ENCODE data around the gene NTRK1. TPM values are rescaled to one million over a fixed set of nuclear protein-coding genes. Genes with fewer than 3 reads are reported as not detected.

The NTRK1 gene
- total and polyA plus RNA-seq, 2 experiments from 2014 or later = 0.08 to 0.11 TPM

GRCh38 chr1:156905651-156906050 lies 45.0 kb downstream of the NTRK1 start:
- in situ Hi-C loops (cut with MboI) = no loop called here
- Histone ChIP-seq H2AFZ (no peak overlapping the region), H3K27ac (no peak overlapping the region), H3K9me2 (ENCODE audit: insufficient read depth) (no peaks in the 10 kb centered on the region), H3K79me2 (ENCODE audit: insufficient read depth) (no peaks in the 10 kb centered on the region), H3K9ac (no peak overlapping the region), H3K27me3 (replicated peaks; ENCODE audit: insufficient read depth) (no peaks in the 10 kb centered on the region), H3K9me3 (ENCODE audit: low read depth) (no peaks in the 10 kb centered on the region), H3K4me3 (no peak overlapping the region), H3F3A (ENCODE audit: insufficient read depth) (no peaks in the 10 kb centered on the region), H3K4me2 (ENCODE audit: unreplicated experiment) (no peak overlapping the region), H3K4me1 (ENCODE audit: insufficient read depth) (peaks cover 30% of the 10 kb centered on the region), H3K36me3 (ENCODE audit: low read depth) (no peaks in the 10 kb centered on the region), H4K20me1 (ENCODE audit: insufficient read depth) (no peaks in the 10 kb centered on the region)
- 60 to 64% methylated on average over 4 of the region's 4 CpGs for WGBS, 2 experiments (ENCODE audit: low coverage in 1 of 2, low lambda C conversion rate in 2 of 2, missing lambda C conversion rate in 2 of 2)
- TF ChIP-seq EZH2 (IDR thresholded peaks at IDR 0.05; ENCODE audit: insufficient read depth, poor library complexity, severe bottlenecking) (no peak), EZH2phosphoT487 (IDR thresholded peaks at IDR 0.05; ENCODE audit: insufficient read depth, low read depth) (no peak)
- DNase-seq = no peak

DNA sequence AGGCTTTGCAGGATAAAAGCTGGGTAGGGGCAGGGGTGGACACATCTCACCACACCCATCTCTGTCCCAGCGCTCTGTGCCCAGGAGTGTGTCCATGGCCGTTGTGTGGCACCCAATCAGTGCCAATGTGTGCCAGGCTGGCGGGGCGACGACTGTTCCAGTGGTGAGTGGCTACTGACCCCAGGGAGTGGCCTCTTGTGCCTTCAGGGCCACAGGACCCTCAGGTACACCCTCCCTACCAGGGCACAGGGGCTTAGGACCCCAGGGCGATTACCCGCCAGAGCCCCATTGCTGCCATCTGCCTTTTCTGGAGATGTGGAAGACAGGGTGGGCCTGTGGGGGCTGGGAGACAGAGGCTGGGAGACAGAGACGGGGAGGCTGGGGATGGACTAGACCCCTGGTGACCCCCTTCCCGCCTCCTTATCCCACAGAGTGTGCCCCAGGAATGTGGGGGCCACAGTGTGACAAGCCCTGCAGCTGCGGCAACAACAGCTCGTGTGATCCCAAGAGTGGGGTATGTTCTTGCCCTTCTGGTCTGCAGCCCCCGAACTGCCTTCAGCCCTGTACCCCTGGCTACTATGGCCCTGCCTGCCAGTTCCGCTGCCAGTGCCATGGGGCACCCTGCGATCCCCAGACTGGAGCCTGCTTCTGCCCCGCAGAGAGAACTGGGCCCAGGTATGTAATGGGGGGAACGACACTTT lies 45.7 kb downstream of the NTRK1 start:
- Histone ChIP-seq H3K4me2 (ENCODE audit: unreplicated experiment) (no peak overlapping the region), H2AFZ (no peak overlapping the region), H3K27me3 (replicated peaks; ENCODE audit: insufficient read depth) (no peaks in the 10 kb centered on the region), H3K9me2 (ENCODE audit: insufficient read depth) (no peaks in the 10 kb centered on the region), H3K4me1 (ENCODE audit: insufficient read depth) (peaks cover 28% of the 10 kb centered on the region), H3K9ac (no peak overlapping the region), H3F3A (ENCODE audit: insufficient read depth) (no peaks in the 10 kb centered on the region), H3K27ac (no peak overlapping the region), H4K20me1 (ENCODE audit: insufficient read depth) (no peaks in the 10 kb centered on the region), H3K36me3 (ENCODE audit: low read depth) (no peaks in the 10 kb centered on the region), H3K4me3 (no peak overlapping the region), H3K79me2 (ENCODE audit: insufficient read depth) (no peaks in the 10 kb centered on the region), H3K9me3 (ENCODE audit: low read depth) (no peaks in the 10 kb centered on the region)
- no peak for DNase-seq
- TF ChIP-seq EZH2 (IDR thresholded peaks at IDR 0.05; ENCODE audit: insufficient read depth, poor library complexity, severe bottlenecking) (no peak), EZH2phosphoT487 (IDR thresholded peaks at IDR 0.05; ENCODE audit: insufficient read depth, low read depth) (no peak)
- in situ Hi-C loops (cut with MboI) = no loop called here
- 91 to 94% methylated on average over 12 to 16 of the region's 16 CpGs for WGBS, 2 experiments (ENCODE audit: low coverage in 1 of 2, low lambda C conversion rate in 2 of 2, missing lambda C conversion rate in 2 of 2)

DNA sequence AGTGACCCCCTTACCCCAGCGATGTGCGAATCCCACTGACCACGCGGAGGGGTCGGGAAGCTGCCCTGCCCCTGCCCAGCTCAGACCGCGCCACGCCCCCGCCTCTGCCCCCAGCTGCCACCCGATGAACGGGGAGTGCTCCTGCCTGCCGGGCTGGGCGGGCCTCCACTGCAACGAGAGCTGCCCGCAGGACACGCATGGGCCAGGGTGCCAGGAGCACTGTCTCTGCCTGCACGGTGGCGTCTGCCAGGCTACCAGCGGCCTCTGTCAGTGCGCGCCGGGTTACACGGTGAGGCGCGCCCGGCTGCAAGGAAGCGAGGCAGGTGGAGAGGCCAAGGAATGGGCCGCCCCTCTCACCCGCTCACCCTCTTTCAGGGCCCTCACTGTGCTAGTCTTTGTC lies 47.9 kb downstream of the NTRK1 start:
- H3K36me3 ChIP-seq (ENCODE audit: low read depth) = no peaks in the 10 kb centered on the region
- H3K27ac ChIP-seq = no peak overlapping the region
- no peak overlapping the region for H3K4me2 ChIP-seq (ENCODE audit: unreplicated experiment)
- in situ Hi-C loops (cut with MboI) = no loop called here
- H3K9ac ChIP-seq = no peak overlapping the region
- no peak for DNase-seq
- H3K4me3 ChIP-seq = no peak overlapping the region
- H3K4me1 ChIP-seq (ENCODE audit: insufficient read depth) = peaks cover 17% of the 10 kb centered on the region
- TF ChIP-seq EZH2 (IDR thresholded peaks at IDR 0.05; ENCODE audit: insufficient read depth, poor library complexity, severe bottlenecking) (no peak), EZH2phosphoT487 (IDR thresholded peaks at IDR 0.05; ENCODE audit: insufficient read depth, low read depth) (no peak)
- H3K27me3 ChIP-seq (replicated peaks; ENCODE audit: insufficient read depth) = no peaks in the 10 kb centered on the region
- 0 out of 2 replicates have a peak, but pooled peaks cover 4% of the 10 kb centered on the region for H3F3A ChIP-seq (ENCODE audit: insufficient read depth)
- no peak overlapping the region for H2AFZ ChIP-seq
- no peaks in the 10 kb centered on the region for H3K9me2 ChIP-seq (ENCODE audit: insufficient read depth)
- H3K79me2 ChIP-seq (ENCODE audit: insufficient read depth) = no peaks in the 10 kb centered on the region
- 83 to 85% methylated on average over 15 to 26 of the region's 29 CpGs for WGBS, 2 experiments (ENCODE audit: low coverage in 1 of 2, low lambda C conversion rate in 2 of 2, missing lambda C conversion rate in 2 of 2)
- H3K9me3 ChIP-seq (ENCODE audit: low read depth) = no peaks in the 10 kb centered on the region
- no peaks in the 10 kb centered on the region for H4K20me1 ChIP-seq (ENCODE audit: insufficient read depth)

GRCh38 chr1:156908955-156909354 lies 48.3 kb downstream of the NTRK1 start:
- Histone ChIP-seq H3F3A (ENCODE audit: insufficient read depth) (0 out of 2 replicates have a peak, but pooled peaks cover 4% of the 10 kb centered on the region), H3K27me3 (replicated peaks; ENCODE audit: insufficient read depth) (no peaks in the 10 kb centered on the region), H3K9me3 (ENCODE audit: low read depth) (no peaks in the 10 kb centered on the region), H3K36me3 (ENCODE audit: low read depth) (no peaks in the 10 kb centered on the region), H2AFZ (no peak overlapping the region), H3K9ac (no peak overlapping the region), H3K79me2 (ENCODE audit: insufficient read depth) (no peaks in the 10 kb centered on the region), H3K4me1 (ENCODE audit: insufficient read depth) (peaks cover 17% of the 10 kb centered on the region), H3K9me2 (ENCODE audit: insufficient read depth) (no peaks in the 10 kb centered on the region), H3K27ac (no peak overlapping the region), H4K20me1 (ENCODE audit: insufficient read depth) (no peaks in the 10 kb centered on the region), H3K4me2 (ENCODE audit: unreplicated experiment) (no peak overlapping the region), H3K4me3 (no peak overlapping the region)
- WGBS, 2 experiments (ENCODE audit: low coverage in 1 of 2, low lambda C conversion rate in 2 of 2, missing lambda C conversion rate in 2 of 2) = 76 to 85% methylated on average over 9 to 10 of the region's 10 CpGs
- in situ Hi-C loops (cut with MboI) = no loop called here
- TF ChIP-seq EZH2phosphoT487 (IDR thresholded peaks at IDR 0.05; ENCODE audit: insufficient read depth, low read depth) (no peak), EZH2 (IDR thresholded peaks at IDR 0.05; ENCODE audit: insufficient read depth, poor library complexity, severe bottlenecking) (no peak)
- DNase-seq = no peak
